Mesenchymal stem cell (in vitro differentiated cells and primary cell): ENCODE data around the gene THBS1.
A peak's percentile ranks its signal among the peaks of the same experiment; 100 is the strongest.

Source experiments
- DNase-seq: peaks from one replicate; pipeline ENCODE4 v3.0.0-alpha.2; 2013
- H2AFZ ChIP-seq: one replicate; pipeline ENCODE4 v1.6.1; 2013; ENCODE audit warnings: low read depth, mild to moderate bottlenecking, control low read depth, inconsistent platforms, low read length, moderate library complexity
- H2AK5ac ChIP-seq: 2 replicates; pipeline ENCODE4 v1.6.1; 2013; ENCODE audit warnings: low read length, moderate library complexity, mild to moderate bottlenecking, inconsistent platforms; ENCODE audit not compliant: severe bottlenecking
- H2BK120ac ChIP-seq: one replicate; pipeline ENCODE4 v1.6.1; 2013; ENCODE audit warnings: low read depth, mild to moderate bottlenecking, inconsistent platforms, low read length, moderate library complexity
- H2BK12ac ChIP-seq, 2 experiments: one replicate each; pipeline ENCODE4 v1.6.1; 2013; ENCODE audit warnings: inconsistent platforms in 2 of 2, low read length in 2 of 2, mild to moderate bottlenecking in 2 of 2, moderate library complexity in 2 of 2, control low read depth in 1 of 2
- H2BK15ac ChIP-seq: one replicate; pipeline ENCODE4 v1.6.1; 2013; ENCODE audit warnings: mild to moderate bottlenecking, low read depth, inconsistent platforms; ENCODE audit not compliant: poor library complexity, severe bottlenecking
- H2BK5ac ChIP-seq: 2 replicates; pipeline ENCODE4 v1.6.1; 2013; ENCODE audit warnings: low read depth, mild to moderate bottlenecking, low read length, control low read depth, inconsistent platforms; ENCODE audit not compliant: poor library complexity, severe bottlenecking
- H3K14ac ChIP-seq, 2 experiments: one replicate each; pipeline ENCODE4 v1.6.1; 2013; ENCODE audit warnings: inconsistent platforms in 2 of 2, low read length in 2 of 2, control low read depth in 1 of 2, mild to moderate bottlenecking in 1 of 2, moderate library complexity in 1 of 2
- H3K18ac ChIP-seq, 2 experiments: one replicate each; pipeline ENCODE4 v1.6.1; 2013; ENCODE audit warnings: inconsistent platforms in 2 of 2, low read length in 2 of 2, control low read depth in 1 of 2, low read depth in 1 of 2, mild to moderate bottlenecking in 1 of 2
- H3K23ac ChIP-seq, 2 experiments: one replicate each; pipeline ENCODE4 v1.6.1; 2013; ENCODE audit warnings: inconsistent platforms in 2 of 2, low read length in 2 of 2, mild to moderate bottlenecking in 2 of 2, moderate library complexity in 2 of 2, control low read depth in 1 of 2
- H3K27ac ChIP-seq: 2 replicates; pipeline ENCODE4 v1.5.1; 2013; ENCODE audit warnings: mild to moderate bottlenecking, moderate library complexity, low read length, control low read depth, inconsistent platforms; ENCODE audit not compliant: poor library complexity, severe bottlenecking
- H3K27me3 ChIP-seq, 2 experiments: 2 replicates each; pipeline versions ENCODE4 v1.6.1 to v1.7.0; 2013; ENCODE audit warnings: low read length in 2 of 2, mild to moderate bottlenecking in 2 of 2, moderate library complexity in 2 of 2, control low read depth in 1 of 2, inconsistent platforms in 1 of 2; ENCODE audit not compliant: control insufficient read depth in 1 of 2, insufficient read depth in 1 of 2
- H3K36me3 ChIP-seq, 2 experiments: 2 replicates each; pipeline versions ENCODE4 v1.6.1 to v1.7.0; 2013; ENCODE audit warnings: low read length in 2 of 2, control low read depth in 1 of 2, inconsistent platforms in 1 of 2, low read depth in 1 of 2, mild to moderate bottlenecking in 1 of 2; ENCODE audit not compliant: insufficient read depth in 2 of 2, control insufficient read depth in 1 of 2
- H3K4ac ChIP-seq, 2 experiments: one replicate each; pipeline ENCODE4 v1.6.1; 2013; ENCODE audit warnings: inconsistent platforms in 2 of 2, low read length in 2 of 2, mild to moderate bottlenecking in 2 of 2, moderate library complexity in 2 of 2, control low read depth in 1 of 2, low read depth in 1 of 2
- H3K4me1 ChIP-seq: 2 replicates; pipeline ENCODE4 v1.6.1; 2013; ENCODE audit warnings: low read depth, low read length, control low read depth; ENCODE audit not compliant: control insufficient read depth, insufficient read depth
- H3K4me2 ChIP-seq: 2 replicates; pipeline ENCODE4 v1.6.1; 2013; ENCODE audit warnings: low read length, mild to moderate bottlenecking, inconsistent platforms; ENCODE audit not compliant: poor library complexity, severe bottlenecking
- H3K4me3 ChIP-seq, 2 experiments: 2 replicates each; pipeline versions ENCODE4 v1.5.1 to v1.7.0; 2013; ENCODE audit warnings: low read length in 2 of 2, mild to moderate bottlenecking in 2 of 2, control low read depth in 1 of 2, low read depth in 1 of 2; ENCODE audit not compliant: insufficient read depth in 1 of 2
- H3K79me1 ChIP-seq: replicated peaks from 2 replicates; pipeline ENCODE4 v1.6.1; 2013; ENCODE audit warnings: mild to moderate bottlenecking, control low read depth, low read length, inconsistent platforms; ENCODE audit not compliant: poor library complexity, severe bottlenecking
- H3K9ac ChIP-seq: 2 replicates; pipeline ENCODE4 v1.7.0; 2013; ENCODE audit warnings: mild to moderate bottlenecking, low read length, moderate library complexity
- H3K9me3 ChIP-seq: 2 replicates; pipeline ENCODE4 v1.7.0; 2013; ENCODE audit warnings: mild to moderate bottlenecking, low read length; ENCODE audit not compliant: control insufficient read depth
- H4K8ac ChIP-seq: one replicate; pipeline ENCODE4 v1.6.1; 2013; ENCODE audit warnings: inconsistent platforms, mild to moderate bottlenecking, low read length, moderate library complexity
- H4K91ac ChIP-seq: one replicate; pipeline ENCODE4 v1.6.1; 2013; ENCODE audit warnings: mild to moderate bottlenecking, low read length, inconsistent platforms
- WGBS: methylation state at CpG from one replicate; pipeline ENCODE4 v1.1.7; 2013; ENCODE audit warnings: mixed read lengths; 5-methylcytosine and 5-hydroxymethylcytosine counted together

THBS1 gene

GRCh38 chr15:39625451-39625850, 44.6 kb downstream of the THBS1 start:
- Histone ChIP-seq H3K4me1 (peaks cover 15% of the 10 kb centered on the region), H3K27ac (no peak overlapping the region), H2AFZ (no peak overlapping the region), H3K4ac (peak overlapping the region; percentile 46 to 60), H3K4me2 (no peak overlapping the region), H2BK120ac (peak overlapping the region; percentile 92), H3K23ac (no peak overlapping the region), H3K79me1 (no peaks in the 10 kb centered on the region), H4K8ac (no peak overlapping the region), H3K27me3 (no peaks in the 10 kb centered on the region), H2BK15ac (peak overlapping the region; percentile 84), H2BK5ac (peak overlapping the region; percentile 33), H3K36me3 (no peaks in the 10 kb centered on the region), H3K9me3 (no peaks in the 10 kb centered on the region), H3K4me3 (no peak overlapping the region), H3K9ac (no peak overlapping the region), H3K18ac (peak overlapping the region; percentile 75 to 96), H3K14ac (no peak overlapping the region), H2BK12ac (peak overlapping the region; percentile 94 to 99), H4K91ac (peak overlapping the region; percentile 66), H2AK5ac (peak overlapping the region; percentile 88)
- no peak for DNase-seq
- 89% methylated on average over 4 of the region's 4 CpGs for WGBS

GRCh38 chr15:39625856-39626255, 45.0 kb downstream of the THBS1 start:
- no peak overlapping the region for H4K8ac ChIP-seq
- H3K36me3 ChIP-seq: no peaks in the 10 kb centered on the region
- peak overlapping the region in 1 of 2 experiments; percentile 96 for H3K18ac ChIP-seq
- H2BK120ac ChIP-seq: peak overlapping the region; percentile 92
- H3K23ac ChIP-seq: no peak overlapping the region
- H3K4me3 ChIP-seq: no peak overlapping the region
- no peaks in the 10 kb centered on the region for H3K27me3 ChIP-seq
- H3K14ac ChIP-seq: no peak overlapping the region
- H3K9ac ChIP-seq: no peak overlapping the region
- no peaks in the 10 kb centered on the region for H3K9me3 ChIP-seq
- peak overlapping the region; percentile 91 for H2AK5ac ChIP-seq
- H3K27ac ChIP-seq: no peak overlapping the region
- H3K4me1 ChIP-seq: peaks cover 16% of the 10 kb centered on the region
- DNase-seq: peak; percentile 45
- H2BK5ac ChIP-seq: no peak overlapping the region
- no peaks in the 10 kb centered on the region for H3K79me1 ChIP-seq
- H3K4ac ChIP-seq: peak overlapping the region; percentile 46 to 62
- no peak overlapping the region for H3K4me2 ChIP-seq
- H2BK15ac ChIP-seq: peak overlapping the region; percentile 84
- peak overlapping the region; percentile 66 for H4K91ac ChIP-seq
- H2BK12ac ChIP-seq: peak overlapping the region; percentile 94 to 99
- no peak overlapping the region for H2AFZ ChIP-seq

GRCh38 chr15:39627451-39628143, 46.7 kb downstream of the THBS1 start:
- Histone ChIP-seq H3K36me3 (no peaks in the 10 kb centered on the region), H3K4me3 (no peak overlapping the region), H3K18ac (peak overlapping the region; percentile 13 to 72), H3K14ac (no peak overlapping the region), H3K23ac (no peak overlapping the region), H3K4me2 (no peak overlapping the region), H4K8ac (no peak overlapping the region), H2BK5ac (no peak overlapping the region), H2AK5ac (no peak overlapping the region), H3K4me1 (peaks cover 20% of the 10 kb centered on the region), H4K91ac (peak overlapping the region; percentile 52), H2BK120ac (no peak overlapping the region), H2BK12ac (peak overlapping the region; percentile 48 to 83), H3K27ac (no peak overlapping the region), H3K9ac (no peak overlapping the region), H3K4ac (peak overlapping the region; percentile 13 to 77), H3K9me3 (no peaks in the 10 kb centered on the region), H2AFZ (no peak overlapping the region), H2BK15ac (no peak overlapping the region), H3K27me3 (no peaks in the 10 kb centered on the region), H3K79me1 (no peaks in the 10 kb centered on the region)
- DNase-seq: no peak
- WGBS: 96% methylated on average over 3 of the region's 3 CpGs

GRCh38 chr15:39628144-39628508, 47.2 kb downstream of the THBS1 start:
- H3K9me3 ChIP-seq: no peaks in the 10 kb centered on the region
- no peak overlapping the region for H3K14ac ChIP-seq
- H2BK15ac ChIP-seq: no peak overlapping the region
- no peaks in the 10 kb centered on the region for H3K79me1 ChIP-seq
- no peak overlapping the region for H4K8ac ChIP-seq
- peaks cover 20% of the 10 kb centered on the region for H3K4me1 ChIP-seq
- H3K27ac ChIP-seq: no peak overlapping the region
- WGBS: 91% methylated on average over 5 of the region's 5 CpGs
- H3K4ac ChIP-seq: no peak overlapping the region
- peak overlapping the region; percentile 7 to 51 for H2BK12ac ChIP-seq
- no peak overlapping the region for H2BK5ac ChIP-seq
- no peak overlapping the region for H3K4me2 ChIP-seq
- H4K91ac ChIP-seq: no peak overlapping the region
- H3K27me3 ChIP-seq: no peaks in the 10 kb centered on the region
- H3K36me3 ChIP-seq: no peaks in the 10 kb centered on the region
- H3K18ac ChIP-seq: peak overlapping the region in 1 of 2 experiments; percentile 65
- no peak overlapping the region for H2AK5ac ChIP-seq
- H2BK120ac ChIP-seq: no peak overlapping the region
- H3K23ac ChIP-seq: no peak overlapping the region
- no peak overlapping the region for H3K4me3 ChIP-seq
- no peak overlapping the region for H3K9ac ChIP-seq
- no peak for DNase-seq
- no peak overlapping the region for H2AFZ ChIP-seq
